ENCODE measurements around the gene COL5A2.
A peak's percentile ranks its signal among the peaks of the same experiment; 100 is the strongest.

The COL5A2 gene

DNA sequence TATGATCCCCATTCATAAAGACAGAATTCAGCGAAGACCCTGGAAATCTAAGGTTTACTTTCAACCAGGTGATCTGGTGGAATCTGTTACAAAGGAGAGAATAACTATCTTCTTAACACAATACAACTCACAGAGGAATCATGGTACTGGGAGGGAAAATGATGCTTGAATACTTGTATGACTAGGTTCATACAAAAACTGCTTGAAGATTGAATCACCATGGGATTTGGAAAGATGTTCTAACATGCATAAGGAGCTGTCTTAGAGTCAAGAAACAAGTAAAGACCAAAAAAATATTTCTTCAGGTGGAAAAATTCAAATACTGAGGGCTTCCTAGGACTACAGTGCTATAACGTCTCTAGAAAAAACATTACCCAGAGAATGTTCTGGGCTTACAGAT, 32.2 kb downstream of the COL5A2 start:
- no peak for DNase-seq

DNA sequence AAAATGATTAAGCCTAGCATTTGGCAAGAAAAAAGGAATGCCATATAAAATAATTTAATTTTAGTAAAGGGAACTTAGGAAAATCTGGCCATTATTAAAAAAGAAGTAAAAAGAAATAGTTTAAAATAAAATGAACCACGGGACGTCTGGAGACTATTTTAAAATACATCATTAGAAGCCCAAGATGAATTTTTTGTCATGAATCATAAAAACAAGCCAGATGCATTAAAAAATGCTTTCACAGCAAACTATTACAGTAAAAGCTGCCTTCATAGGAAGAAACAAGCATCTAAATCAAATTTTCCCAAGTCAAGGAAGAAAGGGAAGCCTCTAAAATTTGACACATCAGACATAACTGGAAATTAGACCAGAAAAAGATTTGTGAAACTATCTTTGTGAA, 33.0 kb downstream of the COL5A2 start:
- DNase-seq = no peak

GRCh38 chr2:189144700-189145211, 34.8 kb downstream of the COL5A2 start:
- no peak for DNase-seq

GRCh38 chr2:189143925-189144324, 35.6 kb downstream of the COL5A2 start:
- no peak for DNase-seq

GRCh38 chr2:189142893-189143759, 36.4 kb downstream of the COL5A2 start:
- peak; percentile 5 to 66 for DNase-seq

DNA sequence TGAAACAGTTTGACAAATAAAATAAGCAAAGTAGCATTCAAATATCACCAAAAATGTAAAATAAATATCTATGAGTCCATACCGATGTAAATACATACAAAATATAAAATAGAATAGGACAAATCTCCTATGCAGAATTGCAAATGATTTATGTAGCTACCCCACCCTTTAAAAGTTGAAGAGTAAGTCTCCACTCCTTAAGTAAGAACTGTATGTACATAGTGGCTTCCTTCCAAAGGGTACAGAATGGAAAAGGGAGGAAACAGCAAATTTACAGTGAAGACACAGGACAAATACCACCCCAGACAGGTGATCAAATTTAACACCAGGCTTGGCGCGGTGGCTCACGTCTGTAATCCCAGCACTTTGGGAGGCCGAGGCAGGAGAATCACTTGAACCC, 40.8 kb downstream of the COL5A2 start:
- no peak for DNase-seq

DNA sequence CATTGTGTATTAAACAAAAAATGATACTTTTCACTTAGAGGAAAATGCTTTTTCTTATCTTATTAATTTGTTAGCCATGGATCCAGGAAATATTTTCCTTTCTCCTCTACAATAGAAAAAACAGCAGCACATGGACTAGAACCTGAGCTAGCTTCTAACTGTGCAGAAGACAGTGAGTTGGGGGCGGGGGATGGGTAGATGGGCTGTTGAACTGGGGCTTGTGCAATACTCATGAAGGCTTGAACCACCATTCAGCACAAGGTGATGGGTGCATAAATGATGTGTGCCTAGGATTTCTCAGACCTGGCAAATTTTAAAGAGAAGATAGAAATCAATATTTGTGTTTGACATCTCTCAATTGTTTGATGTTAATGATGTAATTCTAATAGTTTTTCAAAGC, 42.0 kb downstream of the COL5A2 start:
- no peak for DNase-seq

DNA sequence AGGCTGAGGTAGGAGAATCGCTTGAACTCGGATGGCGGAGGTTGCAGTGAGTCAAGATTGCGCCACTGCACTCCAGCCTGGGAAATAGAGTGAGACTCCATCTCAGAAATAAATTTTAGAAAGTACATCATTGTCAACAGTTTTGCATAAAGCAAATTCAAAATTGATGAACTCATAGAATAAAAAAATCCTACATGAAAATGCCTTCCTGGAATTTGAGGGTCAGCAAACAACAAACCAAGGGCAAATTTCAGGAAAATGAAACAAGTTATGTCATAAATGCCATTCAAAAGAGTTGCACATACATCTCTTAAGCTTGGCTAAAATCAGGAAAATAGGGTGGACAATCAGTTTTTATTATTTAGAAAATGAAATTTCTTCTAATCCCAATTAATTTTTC, 45.1 kb downstream of the COL5A2 start:
- no peak for DNase-seq

DNA sequence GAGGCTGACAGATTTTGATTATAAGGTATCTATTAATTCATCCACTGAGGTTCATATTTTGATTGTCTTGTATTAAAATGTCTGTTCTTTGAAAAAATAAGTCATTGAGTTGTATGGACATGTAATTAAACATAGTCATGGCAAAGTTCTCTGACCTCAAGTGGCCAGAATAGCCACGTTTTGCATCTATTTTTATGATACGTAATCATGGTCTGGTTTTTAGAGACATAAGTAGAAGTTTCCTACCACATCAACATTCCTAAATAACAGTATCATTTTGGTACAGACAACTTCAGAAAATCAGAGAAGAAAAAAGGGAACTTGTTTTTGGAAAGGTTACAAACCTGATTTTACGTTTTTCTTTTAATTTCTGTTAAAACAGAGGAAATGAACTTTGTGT, 47.6 kb downstream of the COL5A2 start:
- no peak for DNase-seq

GRCh38 chr2:189129971-189130370, 49.6 kb downstream of the COL5A2 start:
- no peak for DNase-seq

- no peak for DNase-seq
Observed at GRCh38 chr2:189128970-189129369, 50.6 kb downstream of the COL5A2 start.

GRCh38 chr2:189127756-189128155, 51.8 kb downstream of the COL5A2 start:
- DNase-seq = no peak

GRCh38 chr2:189125195-189125594, 54.4 kb downstream of the COL5A2 start:
- no peak for DNase-seq

GRCh38 chr2:189124175-189124574, 55.4 kb downstream of the COL5A2 start:
- DNase-seq = no peak

DNA sequence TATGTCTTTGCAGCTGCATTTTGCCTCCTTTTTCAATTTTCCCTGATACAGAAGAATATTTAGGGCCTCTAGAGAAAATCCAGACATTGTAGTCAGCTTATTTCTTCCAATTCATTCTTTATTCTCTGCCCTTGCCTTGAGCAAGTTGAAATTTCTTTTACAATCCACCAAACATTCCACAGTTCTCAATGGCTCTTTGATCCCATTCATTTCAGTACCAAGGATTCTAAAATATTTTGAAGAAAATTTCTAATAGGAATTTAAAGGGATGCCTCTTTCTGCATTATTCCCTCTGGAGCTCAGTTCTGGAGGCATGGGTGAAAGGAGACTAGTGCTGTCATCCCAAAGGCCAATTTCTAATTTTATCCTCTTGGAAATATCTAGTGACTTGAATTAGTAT, 61.2 kb downstream of the COL5A2 start:
- no peak for DNase-seq

GRCh38 chr2:189116979-189117378, 62.6 kb downstream of the COL5A2 start:
- DNase-seq = no peak

- no peak for DNase-seq
Observed at GRCh38 chr2:189116087-189116486, 63.5 kb downstream of the COL5A2 start.

DNA sequence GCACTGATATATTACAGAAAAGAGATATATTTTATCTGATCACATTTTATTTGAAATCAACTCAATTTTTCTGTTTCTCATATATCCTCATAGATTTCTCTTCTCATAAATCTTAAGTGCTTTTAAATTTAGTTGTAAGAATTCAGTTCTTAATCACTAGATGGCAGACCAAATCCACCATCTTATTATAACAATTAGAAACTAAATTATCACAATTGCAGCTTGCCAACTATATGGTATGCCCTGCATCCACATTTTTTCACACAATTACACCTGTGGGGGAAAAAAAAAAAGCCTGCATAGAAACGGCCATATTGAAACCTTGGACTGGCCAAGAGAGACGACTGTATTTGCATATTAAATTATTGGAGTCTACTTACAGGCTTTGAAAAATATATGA, 64.4 kb downstream of the COL5A2 start:
- DNase-seq = peak in 1 of 2 experiments; percentile 3

- no peak for DNase-seq
Observed at GRCh38 chr2:189113963-189114362, 65.6 kb downstream of the COL5A2 start.

DNA sequence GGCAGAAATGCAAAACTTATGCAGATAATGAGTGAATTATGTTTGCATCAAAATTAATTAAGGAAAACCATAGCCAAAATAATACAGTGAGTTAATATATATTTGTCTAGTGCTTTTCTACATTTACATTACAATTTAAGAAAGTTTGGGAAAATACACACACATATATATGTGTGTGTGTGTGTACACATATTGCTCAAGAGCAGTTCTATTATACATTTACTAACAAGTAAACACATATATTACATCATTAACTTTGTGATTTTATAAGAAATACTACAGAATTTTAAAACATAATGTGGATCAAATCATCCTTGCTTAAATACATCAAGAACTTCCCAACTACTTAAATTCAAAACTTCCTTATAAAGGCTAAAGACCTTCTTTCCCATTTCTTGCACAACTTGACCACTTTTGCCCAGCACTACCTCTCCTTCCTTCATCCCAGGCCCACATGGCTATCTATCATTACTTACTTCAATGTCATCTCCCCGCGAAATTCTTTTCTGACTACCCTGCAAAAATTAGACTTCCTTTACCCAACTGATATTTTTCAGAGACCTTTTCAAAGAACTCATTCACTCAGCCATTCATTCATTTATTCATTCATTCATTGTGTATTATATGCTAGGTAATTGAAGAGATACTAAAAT, 68.4 kb downstream of the COL5A2 start:
- peak; percentile 26 to 64 for DNase-seq

- DNase-seq = peak in 1 of 2 experiments; percentile 33
Observed at GRCh38 chr2:189109921-189110397, 69.6 kb downstream of the COL5A2 start.

GRCh38 chr2:189104934-189105333, 74.6 kb downstream of the COL5A2 start:
- DNase-seq = no peak

GRCh38 chr2:189102735-189103134, 76.8 kb downstream of the COL5A2 start:
- DNase-seq = no peak

GRCh38 chr2:189097934-189098333, 81.6 kb downstream of the COL5A2 start:
- DNase-seq = no peak

Data from NCI-H526 (cell line).